ENCODE data around the gene TSKS.

The TSKS gene

GRCh38 chr19:49713236-49713845 is 49.8 kb downstream of the TSKS start:
- DNase-seq, result no peak

- DNase-seq, result no peak
Observed at GRCh38 chr19:49712397-49712859, 50.7 kb downstream of the TSKS start.

DNA sequence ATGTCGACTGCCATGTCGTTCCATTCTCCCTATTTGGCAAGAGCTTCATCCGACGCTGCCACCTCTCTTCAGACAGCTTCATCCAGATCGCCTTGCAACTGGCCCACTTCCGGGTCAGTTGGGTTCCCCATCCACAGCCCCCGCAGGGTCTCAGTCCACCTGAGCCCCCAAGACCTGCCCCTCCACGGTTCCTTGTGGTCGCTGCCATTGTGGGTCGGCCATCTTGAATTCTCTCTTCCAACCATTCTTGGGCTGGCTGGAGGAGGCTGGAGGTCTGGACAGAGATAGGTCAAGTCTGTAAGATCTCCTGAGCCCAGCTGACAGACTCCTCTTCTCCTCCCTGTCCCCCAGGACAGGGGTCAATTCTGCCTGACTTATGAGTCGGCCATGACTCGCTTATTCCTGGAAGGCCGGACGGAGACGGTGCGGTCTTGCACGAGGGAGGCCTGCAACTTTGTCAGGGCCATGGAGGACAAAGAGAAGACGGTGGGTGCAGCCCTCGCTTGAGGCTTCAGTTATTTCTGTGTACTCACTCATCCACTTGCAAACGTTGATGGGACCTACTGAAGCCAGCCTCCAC is 52.6 kb downstream of the TSKS start:
- no peak for DNase-seq

DNA sequence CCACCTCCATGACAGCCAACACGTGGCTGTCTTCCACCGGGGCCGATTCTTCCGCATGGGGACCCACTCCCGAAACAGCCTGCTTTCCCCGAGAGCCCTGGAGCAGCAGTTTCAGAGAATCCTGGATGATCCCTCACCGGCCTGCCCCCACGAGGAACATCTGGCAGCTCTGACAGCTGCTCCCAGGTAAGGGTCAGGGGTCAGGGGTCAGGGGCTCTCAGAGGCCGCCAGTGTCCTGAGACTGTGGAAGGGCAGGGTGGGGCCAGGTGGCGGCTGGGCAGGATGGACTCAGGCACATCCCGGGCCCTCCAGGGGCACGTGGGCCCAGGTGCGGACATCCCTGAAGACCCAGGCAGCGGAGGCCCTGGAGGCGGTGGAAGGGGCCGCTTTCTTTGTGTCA is 57.2 kb downstream of the TSKS start:
- no peak for DNase-seq

GRCh38 chr19:49704888-49705642 is 58.0 kb downstream of the TSKS start:
- DNase-seq, result no peak

- DNase-seq, result no peak
Observed at GRCh38 chr19:49701271-49701786, 61.8 kb downstream of the TSKS start.

DNA sequence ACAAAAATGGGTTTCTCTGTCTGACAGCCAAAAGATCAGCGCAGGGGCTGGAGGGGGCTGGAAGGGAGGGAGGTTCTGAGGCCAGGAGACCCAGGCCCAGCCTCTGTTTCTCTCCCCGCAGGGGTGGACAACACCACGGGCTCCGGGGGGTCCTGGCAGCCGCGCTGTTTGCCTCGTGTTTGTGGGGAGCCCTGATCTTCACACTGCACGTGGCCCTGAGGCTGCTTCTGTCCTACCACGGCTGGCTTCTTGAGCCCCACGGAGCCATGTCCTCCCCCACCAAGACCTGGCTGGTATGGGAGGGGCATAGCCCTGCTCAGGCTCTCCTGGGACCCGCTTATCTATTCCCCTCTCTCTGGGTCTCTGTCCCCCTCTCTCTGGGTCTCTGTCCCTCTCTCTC is 62.5 kb downstream of the TSKS start:
- DNase-seq, result no peak

- no peak for DNase-seq
Observed at GRCh38 chr19:49699364-49699763, 63.7 kb downstream of the TSKS start.

DNA sequence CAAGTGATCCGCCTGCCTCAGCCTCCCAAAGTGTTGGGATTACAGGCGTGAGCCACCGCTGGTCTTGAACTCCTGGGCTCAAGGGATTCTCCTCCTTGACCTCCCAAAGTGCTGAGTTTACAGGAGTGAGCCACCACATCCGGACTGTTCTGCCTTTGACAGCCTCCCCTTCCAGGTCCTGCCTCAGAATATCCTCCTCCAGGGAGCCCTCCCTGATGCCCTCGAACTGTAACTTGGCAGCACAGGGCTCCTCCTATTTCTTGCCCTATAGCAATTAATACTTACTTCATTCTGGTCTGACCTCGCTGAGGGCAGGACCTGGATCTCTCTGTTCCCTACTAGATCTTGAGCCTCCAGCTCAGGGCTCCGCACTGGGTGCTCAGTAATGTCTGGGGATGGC is 66.2 kb downstream of the TSKS start:
- no peak for DNase-seq

DNA sequence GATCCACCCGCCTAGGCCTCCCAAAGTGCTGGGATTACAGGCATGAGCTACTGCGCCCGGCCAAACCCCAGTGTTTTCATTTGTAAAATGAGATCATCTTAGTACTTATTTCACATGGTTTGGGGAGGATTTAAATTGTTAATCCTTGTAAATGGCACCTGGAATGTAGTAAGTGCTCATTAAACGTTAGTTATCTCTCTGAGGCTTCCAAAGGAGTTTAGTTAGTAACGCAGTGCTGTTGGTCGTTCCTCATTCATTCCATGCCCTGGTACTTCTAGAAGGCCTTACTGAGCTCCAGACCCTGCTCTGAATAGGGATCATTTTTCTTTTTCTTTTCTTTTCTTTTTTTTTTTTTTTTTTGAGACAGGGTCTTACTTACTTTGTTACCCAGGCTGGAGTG is 67.0 kb downstream of the TSKS start:
- DNase-seq, result no peak

DNA sequence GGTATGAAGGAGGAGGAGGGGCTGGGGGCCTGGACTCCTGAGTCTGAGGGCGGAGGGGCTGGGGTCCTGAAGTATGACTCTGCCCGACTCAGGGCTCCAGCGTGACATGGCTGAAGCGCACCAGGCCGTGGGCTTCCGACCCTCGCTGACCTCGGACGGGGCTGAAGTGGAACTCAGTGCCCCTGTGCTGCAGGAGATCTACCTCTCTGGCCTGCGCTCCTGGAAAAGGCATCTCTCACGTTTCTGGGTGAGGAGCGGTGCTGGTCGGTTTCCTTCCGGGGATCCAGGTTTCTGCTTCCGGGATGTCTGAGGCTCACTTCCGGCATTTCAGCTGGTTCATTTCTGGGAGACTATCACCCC is 71.0 kb downstream of the TSKS start:
- no peak for DNase-seq

GRCh38 chr19:49691243-49692146 is 71.6 kb downstream of the TSKS start:
- peak; percentile 65 for DNase-seq

DNA sequence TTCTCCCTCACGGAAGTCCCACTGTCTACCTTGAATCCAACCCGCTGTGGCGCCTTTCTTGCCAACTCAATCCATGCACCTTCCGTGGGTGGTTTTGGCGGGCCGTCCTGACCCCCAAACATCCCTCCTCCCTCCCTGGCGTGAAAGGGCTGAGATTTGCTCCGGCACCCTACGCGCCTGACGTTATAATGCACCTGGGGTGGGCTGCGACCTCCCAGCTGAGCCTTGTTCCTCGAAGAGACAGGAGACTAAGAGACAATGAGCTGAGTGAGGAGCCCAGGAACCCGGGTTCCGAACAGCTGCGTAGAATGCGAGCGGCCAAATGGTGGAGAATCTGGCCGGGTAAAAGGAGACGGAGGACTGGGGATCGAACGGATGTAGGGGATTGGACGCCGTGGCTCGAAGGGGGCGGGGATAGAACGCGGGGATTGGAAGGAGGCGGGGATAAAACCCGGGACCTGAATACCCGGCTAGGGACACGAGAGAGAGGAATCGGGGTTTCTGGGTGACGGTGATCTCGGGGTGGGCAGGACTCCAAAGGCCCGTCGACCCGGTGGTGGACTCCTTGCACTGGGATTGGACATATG is 72.4 kb downstream of the TSKS start, which contains the start of gene CPT1C:
CPT1C (plus strand) TSS at position 461 of the 587 bp plus-strand sequence. CDS start 1,137 bp downstream, outside the sequence.
- DNase-seq, result peak; percentile 79

GRCh38 chr19:49690079-49690655 is 72.9 kb downstream of the TSKS start:
- no peak for DNase-seq
